IPS-18c (cell line): Measurements from ENCODE around the gene VMO1.
A peak's percentile ranks its signal among the peaks of the same experiment; 100 is the strongest.

ENCODE experiments used
- H3K4me3 ChIP-seq: 2 replicates; pipeline ENCODE4 v1.7.0; 2013; ENCODE audit warnings: low read depth, mild to moderate bottlenecking, low read length, moderate library complexity; ENCODE audit not compliant: insufficient read depth
- H3K9me3 ChIP-seq: one replicate; pipeline ENCODE4 v1.6.1; 2013; ENCODE audit warnings: mild to moderate bottlenecking, low read length, moderate library complexity; ENCODE audit not compliant: control insufficient read depth, insufficient read depth

VMO1 gene

GRCh38 chr17:4742629-4743028 lies 43.5 kb downstream of the VMO1 start:
- Histone ChIP-seq H3K4me3 (no peak overlapping the region), H3K9me3 (peaks cover 2% of the 10 kb centered on the region)

- no peak overlapping the region for H3K4me3 ChIP-seq
- H3K9me3 ChIP-seq: peaks cover 2% of the 10 kb centered on the region
These were observed 44.0 kb downstream of the VMO1 start for GRCh38 chr17:4742133-4742532.

GRCh38 chr17:4741544-4741943 lies 44.6 kb downstream of the VMO1 start:
- Histone ChIP-seq H3K4me3 (no peak overlapping the region), H3K9me3 (peaks cover 2% of the 10 kb centered on the region)

GRCh38 chr17:4740584-4740983 lies 45.6 kb downstream of the VMO1 start:
- no peak overlapping the region for H3K4me3 ChIP-seq
- peaks cover 2% of the 10 kb centered on the region for H3K9me3 ChIP-seq

- Histone ChIP-seq H3K9me3 (peaks cover 2% of the 10 kb centered on the region), H3K4me3 (peak overlapping the region; percentile 67; the same call in 1 of the 2 replicates)
These were observed 46.2 kb downstream of the VMO1 start for GRCh38 chr17:4740025-4740351.

GRCh38 chr17:4739122-4740024 lies 46.8 kb downstream of the VMO1 start, which contains the start of the genes CXCL16 and ZMYND15:
Gene CXCL16, minus strand, starts transcription at chr17:4739928. Its CDS starts 589 bp downstream, at chr17:4739339.
Gene ZMYND15, plus strand, starts transcription at chr17:4739833. Its CDS starts 716 bp downstream, at chr17:4740549.
- H3K4me3 ChIP-seq: peak within 1 kb of the TSS; percentile 67
- H3K9me3 ChIP-seq: peaks cover 2% of the 10 kb centered on the region

GRCh38 chr17:4738136-4739121 lies 47.7 kb downstream of the VMO1 start:
- peaks cover 2% of the 10 kb centered on the region for H3K9me3 ChIP-seq
- H3K4me3 ChIP-seq: peak overlapping the region; percentile 67

GRCh38 chr17:4735876-4736651 lies 50.1 kb downstream of the VMO1 start:
- peaks cover 2% of the 10 kb centered on the region for H3K9me3 ChIP-seq

More at GRCh38 chr17:4735876-4736651, 50.1 kb downstream of the VMO1 start:
- H3K4me3 ChIP-seq: no peak overlapping the region
